Measurements from ENCODE around the gene FOXA2.

Gene FOXA2

DNA sequence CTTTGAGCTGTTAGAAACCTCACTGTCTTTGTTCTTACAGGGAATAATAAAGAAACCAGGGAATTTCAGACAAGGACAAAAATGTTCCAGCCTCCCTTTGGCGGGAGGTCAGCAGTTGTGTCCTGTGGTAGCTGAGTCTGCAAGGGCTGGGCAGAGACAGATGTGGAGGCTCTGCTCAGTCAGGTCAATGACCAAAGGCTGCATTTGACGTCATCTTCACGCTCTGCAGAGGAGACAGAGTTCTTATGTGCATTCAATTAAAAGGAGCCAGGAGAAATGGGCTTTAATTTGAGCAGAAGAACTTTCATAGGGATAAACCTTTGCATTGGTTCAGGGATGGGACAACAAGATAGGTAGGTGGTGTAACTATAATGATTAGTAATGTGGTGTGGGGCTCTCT lies 45.1 kb upstream of the FOXA2 start:
- H3F3A ChIP-seq (ENCODE audit: insufficient read depth, low read length): no peaks in the 10 kb centered on the region
- no peaks in the 10 kb centered on the region for H3K79me2 ChIP-seq (ENCODE audit: insufficient read depth, low read length)
- no peak overlapping the region for H3K4me3 ChIP-seq (ENCODE audit: low read depth, low read length, poor library complexity, severe bottlenecking)
- H3K36me3 ChIP-seq (ENCODE audit: insufficient read depth, low read length): no peaks in the 10 kb centered on the region
- no peak overlapping the region for H3K4me2 ChIP-seq (ENCODE audit: low read length)
- TF ChIP-seq, protein P1, sequence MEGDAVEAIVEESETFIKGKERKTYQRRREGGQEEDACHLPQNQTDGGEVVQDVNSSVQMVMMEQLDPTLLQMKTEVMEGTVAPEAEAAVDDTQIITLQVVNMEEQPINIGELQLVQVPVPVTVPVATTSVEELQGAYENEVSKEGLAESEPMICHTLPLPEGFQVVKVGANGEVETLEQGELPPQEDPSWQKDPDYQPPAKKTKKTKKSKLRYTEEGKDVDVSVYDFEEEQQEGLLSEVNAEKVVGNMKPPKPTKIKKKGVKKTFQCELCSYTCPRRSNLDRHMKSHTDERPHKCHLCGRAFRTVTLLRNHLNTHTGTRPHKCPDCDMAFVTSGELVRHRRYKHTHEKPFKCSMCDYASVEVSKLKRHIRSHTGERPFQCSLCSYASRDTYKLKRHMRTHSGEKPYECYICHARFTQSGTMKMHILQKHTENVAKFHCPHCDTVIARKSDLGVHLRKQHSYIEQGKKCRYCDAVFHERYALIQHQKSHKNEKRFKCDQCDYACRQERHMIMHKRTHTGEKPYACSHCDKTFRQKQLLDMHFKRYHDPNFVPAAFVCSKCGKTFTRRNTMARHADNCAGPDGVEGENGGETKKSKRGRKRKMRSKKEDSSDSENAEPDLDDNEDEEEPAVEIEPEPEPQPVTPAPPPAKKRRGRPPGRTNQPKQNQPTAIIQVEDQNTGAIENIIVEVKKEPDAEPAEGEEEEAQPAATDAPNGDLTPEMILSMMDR (IDR thresholded peaks at IDR 0.05; ENCODE audit: low read length): no peak
- TF ChIP-seq EZH2 (IDR thresholded peaks at IDR 0.05; ENCODE audit: borderline replicate concordance, low read length): no peak
- H3K4me1 ChIP-seq (ENCODE audit: insufficient read depth, low read length, severe bottlenecking): no peaks in the 10 kb centered on the region
- H3K9me2 ChIP-seq (ENCODE audit: low read depth, low read length): no peaks in the 10 kb centered on the region
- no peak overlapping the region for H2AFZ ChIP-seq (ENCODE audit: low read length)
- H3K9me3 ChIP-seq (ENCODE audit: low read length): no peaks in the 10 kb centered on the region
- H4K20me1 ChIP-seq (ENCODE audit: insufficient read depth, low read length): no peaks in the 10 kb centered on the region
- no peaks in the 10 kb centered on the region for H3K27me3 ChIP-seq (ENCODE audit: insufficient read depth, low read length)
- no peak overlapping the region for H3K9ac ChIP-seq (ENCODE audit: low read length)
- H3K27ac ChIP-seq (ENCODE audit: low read depth, low read length, poor library complexity, severe bottlenecking): no peak overlapping the region

DNA sequence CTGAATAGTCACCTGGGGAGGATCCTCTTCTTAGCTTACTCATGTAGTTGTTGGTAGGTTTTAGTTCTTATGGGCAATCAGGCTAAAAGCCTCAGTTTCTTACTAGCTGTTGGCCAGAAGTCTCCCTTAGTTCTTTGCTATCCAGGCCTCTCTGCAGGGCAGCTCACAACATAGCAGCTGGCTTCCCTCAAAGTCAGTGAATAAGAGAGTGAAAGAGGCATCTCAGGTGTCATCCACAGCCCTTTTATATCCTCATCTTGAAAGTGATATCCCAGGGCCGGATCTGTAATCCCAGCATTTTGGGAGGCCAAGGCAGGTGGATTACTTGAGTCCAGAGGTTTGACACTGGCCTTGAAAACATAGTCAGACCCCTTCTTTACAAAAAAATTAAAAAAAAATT lies 42.1 kb upstream of the FOXA2 start:
- no peaks in the 10 kb centered on the region for H3F3A ChIP-seq (ENCODE audit: insufficient read depth, low read length)
- H3K9me2 ChIP-seq (ENCODE audit: low read depth, low read length): no peaks in the 10 kb centered on the region
- H3K9me3 ChIP-seq (ENCODE audit: low read length): no peaks in the 10 kb centered on the region
- H3K27me3 ChIP-seq (ENCODE audit: insufficient read depth, low read length): no peaks in the 10 kb centered on the region
- no peak overlapping the region for H3K9ac ChIP-seq (ENCODE audit: low read length)
- no peaks in the 10 kb centered on the region for H3K36me3 ChIP-seq (ENCODE audit: insufficient read depth, low read length)
- TF ChIP-seq, protein P1 (IDR thresholded peaks at IDR 0.05; ENCODE audit: low read length): no peak
- no peak for TF ChIP-seq EZH2 (IDR thresholded peaks at IDR 0.05; ENCODE audit: borderline replicate concordance, low read length)
- no peaks in the 10 kb centered on the region for H3K79me2 ChIP-seq (ENCODE audit: insufficient read depth, low read length)
- no peaks in the 10 kb centered on the region for H3K4me1 ChIP-seq (ENCODE audit: insufficient read depth, low read length, severe bottlenecking)
- no peak overlapping the region for H2AFZ ChIP-seq (ENCODE audit: low read length)
- no peak overlapping the region for H3K4me3 ChIP-seq (ENCODE audit: low read depth, low read length, poor library complexity, severe bottlenecking)
- no peak overlapping the region for H3K27ac ChIP-seq (ENCODE audit: low read depth, low read length, poor library complexity, severe bottlenecking)
- H3K4me2 ChIP-seq (ENCODE audit: low read length): no peak overlapping the region
- no peaks in the 10 kb centered on the region for H4K20me1 ChIP-seq (ENCODE audit: insufficient read depth, low read length)

DNA sequence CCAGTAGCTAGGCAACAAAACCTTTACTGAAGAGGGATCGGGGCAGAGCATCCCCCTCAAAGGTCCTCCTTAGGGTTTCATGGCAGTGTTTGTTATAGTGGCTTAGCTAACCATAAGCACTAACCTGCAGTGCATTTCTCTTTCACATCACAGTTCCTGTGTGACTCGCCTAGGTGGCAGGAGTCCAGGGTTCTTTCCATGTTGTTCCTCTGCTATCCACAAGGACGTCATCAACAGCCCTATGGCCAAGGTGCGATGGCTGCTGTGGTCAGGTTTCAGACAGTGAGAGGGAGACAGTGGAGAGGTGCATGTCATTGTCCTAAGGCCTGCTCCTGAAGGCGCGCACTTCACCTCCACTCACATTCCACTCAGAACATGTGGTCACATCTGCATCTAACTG lies 38.8 kb upstream of the FOXA2 start:
- no peak for TF ChIP-seq EZH2 (IDR thresholded peaks at IDR 0.05; ENCODE audit: borderline replicate concordance, low read length)
- TF ChIP-seq, protein P1 (IDR thresholded peaks at IDR 0.05; ENCODE audit: low read length): no peak
- no peak overlapping the region for H3K4me2 ChIP-seq (ENCODE audit: low read length)
- H2AFZ ChIP-seq (ENCODE audit: low read length): no peak overlapping the region
- H3K27ac ChIP-seq (ENCODE audit: low read depth, low read length, poor library complexity, severe bottlenecking): no peak overlapping the region
- H4K20me1 ChIP-seq (ENCODE audit: insufficient read depth, low read length): no peaks in the 10 kb centered on the region
- H3F3A ChIP-seq (ENCODE audit: insufficient read depth, low read length): no peaks in the 10 kb centered on the region
- no peak overlapping the region for H3K9ac ChIP-seq (ENCODE audit: low read length)
- H3K79me2 ChIP-seq (ENCODE audit: insufficient read depth, low read length): no peaks in the 10 kb centered on the region
- no peaks in the 10 kb centered on the region for H3K9me3 ChIP-seq (ENCODE audit: low read length)
- no peaks in the 10 kb centered on the region for H3K36me3 ChIP-seq (ENCODE audit: insufficient read depth, low read length)
- H3K4me3 ChIP-seq (ENCODE audit: low read depth, low read length, poor library complexity, severe bottlenecking): no peak overlapping the region
- no peaks in the 10 kb centered on the region for H3K27me3 ChIP-seq (ENCODE audit: insufficient read depth, low read length)
- H3K4me1 ChIP-seq (ENCODE audit: insufficient read depth, low read length, severe bottlenecking): no peaks in the 10 kb centered on the region
- H3K9me2 ChIP-seq (ENCODE audit: low read depth, low read length): no peaks in the 10 kb centered on the region
